GM12878 (cell line): ENCODE data around the gene OSBP. TPM values are rescaled to one million over a fixed set of nuclear protein-coding genes. Genes with fewer than 3 reads are reported as not detected.

ENCODE experiments used
- ATF3 ChIP-seq: IDR thresholded peaks from 2 replicates; pipeline ENCODE4 v1.6.1; 2011; ENCODE audit warnings: low read depth, mild to moderate bottlenecking, low read length, moderate library complexity, borderline replicate concordance; ENCODE audit errors: extremely low read depth
- CEBPB ChIP-seq, 2 experiments: fragments of 150-350 bp in 1 of 2; IDR thresholded peaks; 2 replicates each; pipeline ENCODE4 v1.6.1; 2012 to 2014; ENCODE audit warnings: low read depth in 2 of 2, low read length in 2 of 2, borderline replicate concordance in 1 of 2, inconsistent platforms in 1 of 2
- CHD2 ChIP-seq: IDR thresholded peaks from 2 replicates; pipeline ENCODE4 v1.6.1; 2011; ENCODE audit warnings: low read depth, low read length, improper control_type of control experiment, borderline replicate concordance
- CREM ChIP-seq: IDR thresholded peaks from 2 replicates; pipeline ENCODE4 v1.6.1; 2014; ENCODE audit warnings: antibody characterized with exemption, low read depth
- EP300 ChIP-seq, 2 experiments: fragments of 150-350 bp in 1 of 2; IDR thresholded peaks; 2 replicates each; pipeline ENCODE4 v1.6.1; 2011 to 2012; ENCODE audit warnings: low read depth in 2 of 2, low read length in 2 of 2, borderline replicate concordance in 1 of 2, improper control_type of control experiment in 1 of 2, inconsistent platforms in 1 of 2; ENCODE audit not compliant: control insufficient read depth in 1 of 2
- EZH2 ChIP-seq: IDR thresholded peaks from 2 replicates; pipeline ENCODE4 v1.6.1; 2012; ENCODE audit warnings: low read depth, mild to moderate bottlenecking, control low read depth, inconsistent platforms, low read length, borderline replicate concordance; ENCODE audit not compliant: control insufficient read depth
- FOXM1 ChIP-seq: IDR thresholded peaks from 2 replicates; pipeline ENCODE4 v1.6.1; 2012; ENCODE audit warnings: low read depth, mild to moderate bottlenecking, inconsistent platforms, low read length, moderate library complexity
- MTA2 ChIP-seq: fragments of 450-650 bp; IDR thresholded peaks from 2 replicates; pipeline ENCODE4 v1.6.1; 2016; ENCODE audit warnings: low read depth, mild to moderate bottlenecking, moderate library complexity
- MTA3 ChIP-seq: IDR thresholded peaks from 2 replicates; pipeline ENCODE4 v1.6.1; 2012; ENCODE audit warnings: low read length, inconsistent platforms, borderline replicate concordance
- POLR2A ChIP-seq: IDR thresholded peaks from 2 replicates; pipeline ENCODE4 v1.6.1; 2011; ENCODE audit warnings: low read depth, mild to moderate bottlenecking, low read length
- RAD21 ChIP-seq: IDR thresholded peaks from 2 replicates; pipeline ENCODE4 v1.6.1; 2011; ENCODE audit warnings: mild to moderate bottlenecking, low read depth, low read length, moderate library complexity; ENCODE audit not compliant: insufficient read depth
- RB1 ChIP-seq: fragments of 450-650 bp; formaldehyde crosslinking; IDR thresholded peaks from 2 replicates; pipeline ENCODE4 v1.6.1; 2017; ENCODE audit warnings: mild to moderate bottlenecking, borderline replicate concordance
- SP1 ChIP-seq: IDR thresholded peaks from one replicate; pipeline ENCODE4 v1.6.1; 2011; ENCODE audit warnings: low read depth, low read length
- WRNIP1 ChIP-seq: IDR thresholded peaks from 2 replicates; pipeline ENCODE4 v1.6.1; 2011; ENCODE audit warnings: low read depth, low read length, improper control_type of control experiment, borderline replicate concordance
- ZBED1 ChIP-seq: IDR thresholded peaks from 2 replicates; pipeline ENCODE4 v1.6.1; 2016; ENCODE audit warnings: borderline replicate concordance
- polyA plus RNA-seq, 11 experiments: library from polyadenylated mRNA; depleted of rRNA in 4 of 11; unstranded in 6 of 11; stranded (reverse) in 5 of 11; fragments of >200 nt; fragmentation: Nextera tagmentation in 4 of 11; fragmentation: Illumina TruSeq in 1 of 11; extraction: Ambion mirVana in 4 of 11; extraction: Trizol in 1 of 11; gene quantifications; 1 replicate in 1 of 11; 2 replicates in 10 of 11; pipeline versions ENCODE4 v1.2.1 to v1.2.3, GENCODE V29; 2011 to 2016; ENCODE audit warnings: inconsistent platforms in 2 of 11, missing spikeins in 2 of 11, low read depth in 1 of 11
- total RNA-seq, 4 experiments: library from RNA; depleted of rRNA in 3 of 4; stranded (reverse); fragments of >200 nt in 3 of 4; fragmentation: Illumina TruSeq in 1 of 4; extraction: Trizol in 1 of 4; gene quantifications; 2 replicates each; pipeline versions ENCODE4 v1.2.1 to v1.2.3, GENCODE V29; 2013 to 2021
- TF ChIP-seq, protein P1 (sequence below): fragments of 450-650 bp; IDR thresholded peaks from 2 replicates; pipeline ENCODE4 v1.6.1; 2017; ENCODE audit warnings: mild to moderate bottlenecking, moderate library complexity
- TF ChIP-seq, protein P2 (sequence below): IDR thresholded peaks from 2 replicates; pipeline ENCODE4 v1.6.1; 2012; ENCODE audit warnings: low read depth, low read length, improper control_type of control experiment
- TF ChIP-seq, protein P3 (sequence below): IDR thresholded peaks from 2 replicates; pipeline ENCODE4 v1.6.1; 2012; ENCODE audit warnings: low read depth, low read length, improper control_type of control experiment
- TF ChIP-seq, protein P4 (sequence below): IDR thresholded peaks from 2 replicates; pipeline ENCODE4 v1.6.1; 2012; ENCODE audit warnings: mild to moderate bottlenecking, low read depth, low read length

Gene OSBP
- total and polyA plus RNA-seq, 10 of the 15 experiments (the other 5 are each of a cell fraction or from before 2014, with no cell fraction given), result 5.9 to 41.2 (median 21.7) TPM

DNA sequence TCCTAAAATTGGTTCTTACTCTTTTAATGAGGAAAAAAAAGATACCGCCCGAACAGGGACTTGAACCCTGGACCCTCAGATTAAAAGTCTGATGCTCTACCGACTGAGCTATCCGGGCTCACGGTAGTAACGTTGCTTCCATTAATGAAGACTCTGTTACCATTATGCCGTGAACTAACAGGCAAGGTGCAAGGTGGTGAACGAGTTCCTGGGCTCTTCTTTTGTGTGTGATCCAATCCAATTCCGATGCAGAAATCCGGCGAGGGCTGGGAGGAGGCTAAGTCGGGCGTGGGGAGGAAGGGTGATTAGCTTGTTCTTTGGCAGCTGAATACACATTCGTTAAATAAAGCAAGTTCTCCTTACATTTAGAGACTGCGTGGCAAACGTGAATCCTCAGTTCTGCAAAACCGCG lies 55.3 kb downstream of the OSBP start (continued):
- TF ChIP-seq, protein P1, sequence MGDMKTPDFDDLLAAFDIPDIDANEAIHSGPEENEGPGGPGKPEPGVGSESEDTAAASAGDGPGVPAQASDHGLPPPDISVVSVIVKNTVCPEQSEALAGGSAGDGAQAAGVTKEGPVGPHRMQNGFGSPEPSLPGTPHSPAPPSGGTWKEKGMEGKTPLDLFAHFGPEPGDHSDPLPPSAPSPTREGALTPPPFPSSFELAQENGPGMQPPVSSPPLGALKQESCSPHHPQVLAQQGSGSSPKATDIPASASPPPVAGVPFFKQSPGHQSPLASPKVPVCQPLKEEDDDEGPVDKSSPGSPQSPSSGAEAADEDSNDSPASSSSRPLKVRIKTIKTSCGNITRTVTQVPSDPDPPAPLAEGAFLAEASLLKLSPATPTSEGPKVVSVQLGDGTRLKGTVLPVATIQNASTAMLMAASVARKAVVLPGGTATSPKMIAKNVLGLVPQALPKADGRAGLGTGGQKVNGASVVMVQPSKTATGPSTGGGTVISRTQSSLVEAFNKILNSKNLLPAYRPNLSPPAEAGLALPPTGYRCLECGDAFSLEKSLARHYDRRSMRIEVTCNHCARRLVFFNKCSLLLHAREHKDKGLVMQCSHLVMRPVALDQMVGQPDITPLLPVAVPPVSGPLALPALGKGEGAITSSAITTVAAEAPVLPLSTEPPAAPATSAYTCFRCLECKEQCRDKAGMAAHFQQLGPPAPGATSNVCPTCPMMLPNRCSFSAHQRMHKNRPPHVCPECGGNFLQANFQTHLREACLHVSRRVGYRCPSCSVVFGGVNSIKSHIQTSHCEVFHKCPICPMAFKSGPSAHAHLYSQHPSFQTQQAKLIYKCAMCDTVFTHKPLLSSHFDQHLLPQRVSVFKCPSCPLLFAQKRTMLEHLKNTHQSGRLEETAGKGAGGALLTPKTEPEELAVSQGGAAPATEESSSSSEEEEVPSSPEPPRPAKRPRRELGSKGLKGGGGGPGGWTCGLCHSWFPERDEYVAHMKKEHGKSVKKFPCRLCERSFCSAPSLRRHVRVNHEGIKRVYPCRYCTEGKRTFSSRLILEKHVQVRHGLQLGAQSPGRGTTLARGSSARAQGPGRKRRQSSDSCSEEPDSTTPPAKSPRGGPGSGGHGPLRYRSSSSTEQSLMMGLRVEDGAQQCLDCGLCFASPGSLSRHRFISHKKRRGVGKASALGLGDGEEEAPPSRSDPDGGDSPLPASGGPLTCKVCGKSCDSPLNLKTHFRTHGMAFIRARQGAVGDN, result no peak
- TF ChIP-seq CEBPB (IDR thresholded peaks at IDR 0.05; ENCODE audit: borderline replicate concordance in 1 of 2, low read depth in 2 of 2, low read length in 2 of 2) (0 out of 4 replicates have a peak, but pooled peaks of 1 of the 2 experiments have one; percentile 68), FOXM1 (peak; percentile 75), CHD2 (no peak), RB1 (peak; percentile 60; the same call in 1 of the 2 replicates), ATF3 (no peak), CREM (no peak), POLR2A (no peak; the same call in 1 of the 2 replicates), EP300 (IDR thresholded peaks at IDR 0.05; ENCODE audit: borderline replicate concordance in 1 of 2, control insufficient read depth in 1 of 2, low read depth in 2 of 2, low read length in 2 of 2) (no peak; a peak in 1 of 4 replicates), SP1 (no peak), ZBED1 (no peak; the same call in 1 of the 2 replicates), MTA3 (peak; percentile 89; the same call in 1 of the 2 replicates), WRNIP1 (no peak), RAD21 (no peak), MTA2 (no peak), EZH2 (no peak)
- TF ChIP-seq, protein P2, sequence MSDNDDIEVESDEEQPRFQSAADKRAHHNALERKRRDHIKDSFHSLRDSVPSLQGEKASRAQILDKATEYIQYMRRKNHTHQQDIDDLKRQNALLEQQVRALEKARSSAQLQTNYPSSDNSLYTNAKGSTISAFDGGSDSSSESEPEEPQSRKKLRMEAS, result no peak
- TF ChIP-seq, protein P3, sequence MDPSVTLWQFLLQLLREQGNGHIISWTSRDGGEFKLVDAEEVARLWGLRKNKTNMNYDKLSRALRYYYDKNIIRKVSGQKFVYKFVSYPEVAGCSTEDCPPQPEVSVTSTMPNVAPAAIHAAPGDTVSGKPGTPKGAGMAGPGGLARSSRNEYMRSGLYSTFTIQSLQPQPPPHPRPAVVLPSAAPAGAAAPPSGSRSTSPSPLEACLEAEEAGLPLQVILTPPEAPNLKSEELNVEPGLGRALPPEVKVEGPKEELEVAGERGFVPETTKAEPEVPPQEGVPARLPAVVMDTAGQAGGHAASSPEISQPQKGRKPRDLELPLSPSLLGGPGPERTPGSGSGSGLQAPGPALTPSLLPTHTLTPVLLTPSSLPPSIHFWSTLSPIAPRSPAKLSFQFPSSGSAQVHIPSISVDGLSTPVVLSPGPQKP, result no peak
- TF ChIP-seq, protein P4, sequence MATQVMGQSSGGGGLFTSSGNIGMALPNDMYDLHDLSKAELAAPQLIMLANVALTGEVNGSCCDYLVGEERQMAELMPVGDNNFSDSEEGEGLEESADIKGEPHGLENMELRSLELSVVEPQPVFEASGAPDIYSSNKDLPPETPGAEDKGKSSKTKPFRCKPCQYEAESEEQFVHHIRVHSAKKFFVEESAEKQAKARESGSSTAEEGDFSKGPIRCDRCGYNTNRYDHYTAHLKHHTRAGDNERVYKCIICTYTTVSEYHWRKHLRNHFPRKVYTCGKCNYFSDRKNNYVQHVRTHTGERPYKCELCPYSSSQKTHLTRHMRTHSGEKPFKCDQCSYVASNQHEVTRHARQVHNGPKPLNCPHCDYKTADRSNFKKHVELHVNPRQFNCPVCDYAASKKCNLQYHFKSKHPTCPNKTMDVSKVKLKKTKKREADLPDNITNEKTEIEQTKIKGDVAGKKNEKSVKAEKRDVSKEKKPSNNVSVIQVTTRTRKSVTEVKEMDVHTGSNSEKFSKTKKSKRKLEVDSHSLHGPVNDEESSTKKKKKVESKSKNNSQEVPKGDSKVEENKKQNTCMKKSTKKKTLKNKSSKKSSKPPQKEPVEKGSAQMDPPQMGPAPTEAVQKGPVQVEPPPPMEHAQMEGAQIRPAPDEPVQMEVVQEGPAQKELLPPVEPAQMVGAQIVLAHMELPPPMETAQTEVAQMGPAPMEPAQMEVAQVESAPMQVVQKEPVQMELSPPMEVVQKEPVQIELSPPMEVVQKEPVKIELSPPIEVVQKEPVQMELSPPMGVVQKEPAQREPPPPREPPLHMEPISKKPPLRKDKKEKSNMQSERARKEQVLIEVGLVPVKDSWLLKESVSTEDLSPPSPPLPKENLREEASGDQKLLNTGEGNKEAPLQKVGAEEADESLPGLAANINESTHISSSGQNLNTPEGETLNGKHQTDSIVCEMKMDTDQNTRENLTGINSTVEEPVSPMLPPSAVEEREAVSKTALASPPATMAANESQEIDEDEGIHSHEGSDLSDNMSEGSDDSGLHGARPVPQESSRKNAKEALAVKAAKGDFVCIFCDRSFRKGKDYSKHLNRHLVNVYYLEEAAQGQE, result no peak
